Fibroblast of mammary gland (primary cell): ENCODE results near the gene SRRM5.

Source experiments
- DNase-seq: peaks from one replicate; pipeline ENCODE4 v3.0.0-alpha.2; 2010; ENCODE audit warnings: low read depth
- H3K4me3 ChIP-seq: 2 replicates; pipeline ENCODE4 v1.5.1; 2011; ENCODE audit warnings: low read depth, mild to moderate bottlenecking, low read length, moderate library complexity; ENCODE audit not compliant: control insufficient read depth
- TF ChIP-seq, protein P1 (sequence below): conservative IDR thresholded peaks from 2 replicates; pipeline ENCODE4 v1.5.1; 2011; ENCODE audit warnings: low read depth, low read length, inconsistent platforms; ENCODE audit not compliant: control insufficient read depth, insufficient read depth

Gene SRRM5

DNA sequence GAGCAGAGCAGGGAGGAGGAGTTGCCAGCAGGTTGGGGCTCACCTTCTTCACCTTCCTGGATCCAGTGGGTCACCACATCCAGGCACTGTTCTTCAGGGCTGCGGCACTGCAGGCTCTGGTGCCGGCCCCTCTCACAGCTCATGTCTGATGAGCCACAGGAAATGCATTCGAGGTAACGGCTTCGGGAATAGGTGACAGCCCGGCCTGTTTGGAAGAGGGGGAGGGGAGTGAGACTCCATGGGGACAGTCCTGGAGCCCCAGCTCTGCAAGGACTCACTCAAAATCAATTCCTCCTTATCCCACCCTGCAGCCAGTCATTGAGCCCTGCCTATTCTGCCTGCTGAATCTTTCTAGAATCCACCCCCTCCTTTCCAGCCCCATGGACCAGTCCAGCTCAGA is 44.5 kb downstream of the SRRM5 start:
- TF ChIP-seq, protein P1, sequence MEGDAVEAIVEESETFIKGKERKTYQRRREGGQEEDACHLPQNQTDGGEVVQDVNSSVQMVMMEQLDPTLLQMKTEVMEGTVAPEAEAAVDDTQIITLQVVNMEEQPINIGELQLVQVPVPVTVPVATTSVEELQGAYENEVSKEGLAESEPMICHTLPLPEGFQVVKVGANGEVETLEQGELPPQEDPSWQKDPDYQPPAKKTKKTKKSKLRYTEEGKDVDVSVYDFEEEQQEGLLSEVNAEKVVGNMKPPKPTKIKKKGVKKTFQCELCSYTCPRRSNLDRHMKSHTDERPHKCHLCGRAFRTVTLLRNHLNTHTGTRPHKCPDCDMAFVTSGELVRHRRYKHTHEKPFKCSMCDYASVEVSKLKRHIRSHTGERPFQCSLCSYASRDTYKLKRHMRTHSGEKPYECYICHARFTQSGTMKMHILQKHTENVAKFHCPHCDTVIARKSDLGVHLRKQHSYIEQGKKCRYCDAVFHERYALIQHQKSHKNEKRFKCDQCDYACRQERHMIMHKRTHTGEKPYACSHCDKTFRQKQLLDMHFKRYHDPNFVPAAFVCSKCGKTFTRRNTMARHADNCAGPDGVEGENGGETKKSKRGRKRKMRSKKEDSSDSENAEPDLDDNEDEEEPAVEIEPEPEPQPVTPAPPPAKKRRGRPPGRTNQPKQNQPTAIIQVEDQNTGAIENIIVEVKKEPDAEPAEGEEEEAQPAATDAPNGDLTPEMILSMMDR, result no peak
- no peak for DNase-seq
- H3K4me3 ChIP-seq, result no peak overlapping the region

DNA sequence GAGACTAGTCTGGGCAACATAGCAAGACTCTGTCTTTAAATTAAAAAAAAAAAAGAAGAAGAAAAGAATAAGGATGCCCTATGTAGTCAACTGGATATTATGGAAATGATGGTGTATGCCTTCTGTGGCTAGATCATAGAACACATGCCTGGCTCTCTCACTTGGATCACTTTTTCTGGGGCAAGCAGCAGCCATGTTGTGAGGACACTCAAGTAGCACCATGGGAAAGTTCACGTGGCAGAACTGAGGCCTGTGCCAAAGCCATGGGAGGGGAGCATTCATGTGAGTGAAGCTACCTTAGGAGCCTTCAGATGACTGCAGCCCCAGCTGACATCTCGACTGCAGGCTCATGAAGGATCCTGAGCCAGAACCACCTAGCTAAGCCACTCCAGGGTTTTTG is 46.1 kb downstream of the SRRM5 start:
- no peak overlapping the region for H3K4me3 ChIP-seq
- TF ChIP-seq, protein P1, result no peak
- DNase-seq, result no peak

DNA sequence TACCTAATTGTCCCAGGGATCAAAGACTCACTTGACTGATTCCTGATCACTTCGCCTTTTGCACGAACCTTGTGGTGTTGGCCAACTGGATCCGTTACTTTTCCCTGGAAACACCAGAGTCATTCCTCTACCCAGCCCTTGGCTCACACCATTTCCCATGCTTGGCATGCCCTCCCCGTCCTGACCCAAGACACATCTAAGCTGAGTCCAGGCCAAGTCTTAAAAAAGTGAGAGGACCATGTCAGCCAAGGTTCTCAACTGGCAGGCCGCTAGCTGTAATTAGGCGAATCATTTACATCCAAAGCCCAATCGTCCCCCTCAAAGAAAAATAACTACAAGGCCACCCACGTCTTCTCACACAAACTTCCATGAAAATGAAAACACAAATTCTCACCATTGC is 46.6 kb downstream of the SRRM5 start:
- TF ChIP-seq, protein P1, result no peak
- no peak for DNase-seq
- no peak overlapping the region for H3K4me3 ChIP-seq

DNA sequence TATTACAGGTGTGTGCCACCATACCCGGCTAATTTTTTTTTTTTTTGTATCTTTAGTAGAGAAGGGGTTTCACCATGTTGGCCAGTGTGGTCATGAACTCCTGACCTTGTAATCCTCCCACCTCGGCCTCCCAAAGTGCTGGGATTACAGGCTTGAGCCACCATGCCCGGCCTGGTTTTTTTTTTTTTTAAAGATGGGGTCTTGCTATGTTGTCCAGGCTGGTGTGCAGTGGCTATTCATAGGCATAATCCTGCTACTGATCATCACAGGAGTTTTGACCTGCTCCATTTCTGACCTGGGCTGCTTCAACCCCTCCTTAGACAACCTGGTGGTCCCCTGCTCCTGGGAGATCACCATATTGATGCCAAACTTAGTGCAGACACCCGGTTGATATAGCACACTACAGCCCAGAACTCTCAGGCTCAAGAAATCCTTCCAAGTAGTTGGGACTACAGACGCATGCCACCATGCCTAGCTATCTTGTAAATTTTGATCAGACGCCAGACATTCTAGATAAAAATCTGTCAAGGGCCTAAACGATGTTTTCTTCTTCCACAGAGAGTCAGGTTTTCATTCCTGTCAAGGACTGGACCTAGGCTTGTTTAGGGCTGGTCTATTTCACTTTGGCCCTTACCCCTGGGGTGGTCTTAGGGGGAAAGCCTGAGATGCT is 48.5 kb downstream of the SRRM5 start:
- no peak overlapping the region for H3K4me3 ChIP-seq

DNA sequence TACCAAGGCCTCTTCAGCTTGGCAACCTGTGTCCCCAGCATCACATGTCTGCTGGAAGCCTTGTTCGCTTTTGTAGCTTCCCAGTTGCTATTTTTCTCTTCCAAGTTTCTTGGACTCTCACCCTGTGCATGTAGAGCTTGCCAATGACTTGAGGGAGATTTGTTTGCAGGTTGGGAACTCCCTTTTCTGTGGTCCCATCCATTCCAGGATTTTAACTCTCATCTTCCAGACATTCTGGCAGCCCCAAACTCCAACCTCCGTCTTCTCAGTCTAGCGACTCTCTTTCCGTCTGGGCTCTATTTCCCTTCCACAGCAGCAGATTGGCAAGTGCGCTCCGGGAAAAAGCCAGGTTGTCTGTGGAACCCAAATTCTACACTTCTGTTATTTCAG is 49.1 kb downstream of the SRRM5 start:
- no peak for DNase-seq
- H3K4me3 ChIP-seq, result no peak overlapping the region
- TF ChIP-seq, protein P1, result no peak

More for the DNA sequence above, 48.5 kb downstream of the SRRM5 start:
- no peak for DNase-seq
- TF ChIP-seq, protein P1, result no peak

DNA sequence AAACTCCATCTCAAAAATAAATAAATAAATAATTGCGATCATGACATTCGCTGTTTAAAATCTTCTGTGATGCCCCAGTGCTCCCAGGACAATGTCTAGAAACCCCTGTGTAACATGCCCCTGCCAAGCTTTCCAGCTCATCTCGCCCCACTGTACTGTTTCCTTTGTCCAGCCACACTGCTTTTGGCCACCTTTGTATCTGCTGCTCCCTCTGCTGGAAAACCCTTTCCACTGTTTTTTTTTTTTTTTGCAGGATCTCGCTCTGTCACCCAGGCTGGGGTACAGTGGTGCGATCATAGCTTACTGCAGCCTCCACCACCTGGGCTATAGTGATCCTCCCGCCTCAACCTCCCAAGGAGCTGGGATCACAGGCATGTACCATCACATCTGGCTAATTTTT is 50.6 kb downstream of the SRRM5 start:
- TF ChIP-seq, protein P1, result peak; percentile 43
- DNase-seq, result peak; percentile 23

DNA sequence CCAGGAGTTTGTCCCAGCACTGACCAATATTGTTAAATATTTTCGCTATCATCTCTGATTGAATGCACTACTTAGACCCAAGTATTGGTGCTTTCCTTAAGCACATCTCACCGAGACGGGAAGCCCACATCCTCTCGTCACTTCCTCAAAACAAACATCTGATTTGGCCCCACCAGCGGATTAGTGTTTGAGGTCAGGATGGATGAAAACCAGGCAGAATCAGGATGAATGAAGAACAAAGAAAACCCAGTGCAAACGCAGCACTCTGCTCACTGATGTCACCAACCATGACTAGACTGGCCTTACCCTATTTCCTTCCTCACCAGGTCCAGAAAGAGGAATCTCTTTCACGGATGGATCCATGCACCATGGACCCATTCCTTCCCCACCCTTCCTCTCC is 52.1 kb downstream of the SRRM5 start:
- no peak for DNase-seq
- TF ChIP-seq, protein P1, result no peak
- H3K4me3 ChIP-seq, result no peak overlapping the region

More for the DNA sequence above, 50.6 kb downstream of the SRRM5 start:
- H3K4me3 ChIP-seq, result no peak overlapping the region
